NOMO-1 treated with dmso at 0.1 percent for 144 hours (cell line): ENCODE data around the gene TOMM22.
A peak's percentile ranks its signal among the peaks of the same experiment; 100 is the strongest.

Source experiments
- DNase-seq: peaks from one replicate; lab custom pipeline; 2025; ENCODE audit not compliant: unreplicated experiment; lab: John Stamatoyannopoulos, UW

TOMM22 gene

DNA sequence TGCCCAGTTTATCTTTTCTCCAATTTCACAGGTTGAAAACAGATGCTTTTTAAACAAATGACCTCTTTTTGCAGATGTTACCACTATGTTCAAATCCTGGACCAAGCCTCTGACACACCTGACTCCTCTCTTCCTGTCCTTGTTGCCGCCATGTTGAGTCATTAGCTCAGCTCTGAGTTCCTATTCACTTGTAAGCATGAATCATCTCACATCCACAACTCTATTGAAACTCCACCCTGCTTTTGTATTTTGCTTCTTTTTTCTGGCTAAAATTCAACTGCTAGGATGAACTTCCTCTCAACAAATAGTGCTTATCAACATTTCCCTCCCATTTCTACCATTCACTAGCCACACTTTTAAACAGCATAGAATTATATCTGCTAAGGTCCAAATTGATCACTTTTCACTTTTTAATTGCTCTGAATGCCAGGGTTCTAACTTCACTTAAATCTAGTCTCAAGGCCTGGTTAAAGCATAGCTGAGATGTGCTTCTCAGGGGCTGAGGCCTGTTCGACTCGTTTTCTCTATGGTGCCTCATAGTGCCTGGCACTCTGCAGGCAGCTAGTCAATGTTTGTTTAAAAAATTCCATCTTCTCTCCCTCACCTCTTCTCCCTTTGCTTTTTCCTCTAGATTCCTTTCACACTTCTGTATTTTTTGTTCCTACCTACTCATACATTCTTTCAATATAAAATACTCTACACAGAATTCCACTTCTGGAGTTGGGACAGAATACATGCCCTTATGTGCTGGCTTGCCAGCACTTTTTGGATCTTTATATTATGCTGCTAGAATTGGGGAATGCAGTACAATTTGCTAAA lies 15.1 kb downstream of the TOMM22 start:
- DNase-seq: no peak

DNA sequence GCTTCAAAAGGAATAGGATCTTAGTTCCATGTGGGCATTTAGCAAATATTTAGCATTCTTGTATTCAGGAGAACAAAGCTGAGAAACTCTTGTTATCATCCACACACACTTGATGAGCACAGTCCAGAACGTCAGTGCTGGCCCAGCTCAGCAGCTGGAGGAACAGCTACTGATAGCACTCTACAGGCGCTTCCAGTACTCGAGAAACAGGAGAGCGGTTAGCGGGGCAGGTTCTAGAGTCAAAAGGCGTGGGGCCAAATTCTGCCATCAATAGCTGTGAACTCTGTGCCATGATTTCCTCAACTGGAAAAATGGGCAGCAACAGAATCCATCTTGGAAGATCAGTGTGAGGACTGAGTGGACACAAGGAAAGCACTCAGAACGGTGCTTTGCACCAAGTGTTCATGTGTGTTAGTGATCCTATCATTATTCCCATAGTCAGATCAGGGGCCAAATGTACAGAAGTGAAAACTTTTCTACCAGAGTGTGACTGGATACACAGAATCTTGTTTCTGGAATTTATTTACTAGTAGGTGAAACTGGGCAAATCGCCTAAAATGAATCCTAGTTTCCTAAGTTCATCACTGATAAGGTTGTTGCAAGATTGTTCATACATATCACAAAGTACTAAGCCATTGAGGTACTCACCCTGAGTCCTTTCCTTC lies 15.8 kb downstream of the TOMM22 start:
- no peak for DNase-seq

DNA sequence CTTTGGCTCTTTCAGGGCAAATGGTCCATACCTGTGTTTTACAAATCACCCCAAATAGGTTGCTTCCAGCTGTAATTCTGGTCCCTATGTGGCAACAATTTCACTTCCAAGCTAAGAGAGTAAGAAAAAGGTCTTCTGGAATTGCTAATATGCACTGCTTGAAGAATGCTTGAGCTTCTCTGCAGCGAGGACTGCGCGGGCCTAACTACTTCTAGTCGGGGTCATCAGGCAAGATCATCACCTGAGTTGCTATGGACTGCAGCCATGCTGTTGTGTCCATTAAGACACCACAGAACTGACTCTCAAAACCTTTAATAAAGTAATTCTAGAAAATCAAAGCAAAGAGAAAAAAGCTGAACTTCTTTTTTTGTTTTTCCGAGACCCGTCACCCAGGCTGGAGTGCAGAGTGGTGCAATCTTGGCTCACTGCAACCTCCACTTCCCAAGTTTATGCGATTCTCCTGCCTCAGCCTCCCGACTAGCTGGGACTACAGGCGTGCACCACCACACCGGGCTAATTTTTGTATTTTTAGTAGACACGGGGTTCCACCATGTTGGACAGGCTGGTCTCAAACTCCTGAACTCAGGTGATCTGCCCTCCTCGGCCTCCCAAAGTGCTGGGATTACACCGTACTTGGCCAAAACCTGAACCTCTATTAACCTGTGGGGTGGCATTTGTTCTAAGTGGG lies 16.8 kb downstream of the TOMM22 start:
- DNase-seq: no peak

DNA sequence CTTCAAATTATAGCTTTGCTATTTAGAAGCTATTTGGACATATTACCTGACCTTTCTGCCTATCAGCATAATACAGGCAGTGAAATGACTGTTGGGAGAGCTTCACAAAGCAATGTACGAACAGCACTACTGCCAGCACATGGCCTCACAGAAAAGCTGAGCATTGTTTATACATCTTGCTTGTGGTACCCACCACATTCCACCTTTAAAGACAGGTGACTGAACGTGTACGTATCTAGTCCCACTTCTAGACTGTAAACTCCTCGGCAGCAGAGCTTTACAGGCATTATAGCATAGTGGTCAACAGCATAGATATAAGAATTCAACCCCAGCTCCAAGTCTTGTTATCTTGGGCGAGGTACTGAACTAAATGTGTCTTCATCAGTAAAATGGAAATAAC lies 17.4 kb downstream of the TOMM22 start:
- no peak for DNase-seq

DNA sequence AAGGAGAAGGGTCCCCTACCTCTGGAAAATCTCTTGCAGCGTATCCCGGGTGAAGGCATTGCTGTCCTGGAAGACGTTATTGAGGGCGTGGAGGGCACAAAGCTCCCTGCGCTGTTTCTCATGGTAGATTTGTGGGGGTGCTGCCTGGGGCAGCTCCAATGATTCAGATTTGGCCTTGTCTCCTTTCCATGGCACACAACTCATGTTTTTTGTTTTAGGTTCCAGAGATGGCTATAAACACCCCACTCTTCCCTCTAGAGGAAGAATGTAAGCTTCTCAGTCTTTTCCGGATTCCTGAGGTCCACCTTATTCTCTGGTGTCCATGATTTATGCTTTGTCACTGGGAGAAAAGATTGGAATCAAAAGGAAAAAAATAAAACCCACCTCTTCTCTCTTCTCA lies 18.0 kb downstream of the TOMM22 start:
- no peak for DNase-seq

DNA sequence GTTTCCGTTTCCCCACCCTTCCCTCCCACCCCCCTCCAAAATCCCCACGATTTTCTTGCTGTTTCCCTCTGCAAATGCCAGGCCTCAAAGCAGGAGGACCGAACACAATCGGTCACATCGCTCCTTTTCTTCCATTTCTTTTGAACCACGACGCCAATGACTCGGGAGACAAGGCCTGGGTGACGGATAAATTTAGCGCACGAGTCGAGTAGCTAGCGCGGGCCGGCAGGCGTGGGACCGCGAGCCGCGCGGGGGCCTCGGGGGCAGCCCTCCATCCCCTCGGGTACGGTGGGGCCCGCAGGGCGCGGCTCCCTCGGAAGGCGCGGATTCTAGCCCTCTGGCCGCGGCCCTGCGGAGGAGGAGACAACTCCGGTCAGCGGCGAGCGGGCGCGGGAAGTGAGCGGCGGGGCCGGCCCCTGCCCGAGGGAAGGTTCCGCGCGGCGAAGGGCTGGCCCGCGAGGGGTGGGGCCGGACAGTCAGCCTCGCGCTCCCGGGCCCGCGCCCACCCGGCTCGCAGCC lies 18.6 kb downstream of the TOMM22 start:
- DNase-seq: peak; percentile 31

DNA sequence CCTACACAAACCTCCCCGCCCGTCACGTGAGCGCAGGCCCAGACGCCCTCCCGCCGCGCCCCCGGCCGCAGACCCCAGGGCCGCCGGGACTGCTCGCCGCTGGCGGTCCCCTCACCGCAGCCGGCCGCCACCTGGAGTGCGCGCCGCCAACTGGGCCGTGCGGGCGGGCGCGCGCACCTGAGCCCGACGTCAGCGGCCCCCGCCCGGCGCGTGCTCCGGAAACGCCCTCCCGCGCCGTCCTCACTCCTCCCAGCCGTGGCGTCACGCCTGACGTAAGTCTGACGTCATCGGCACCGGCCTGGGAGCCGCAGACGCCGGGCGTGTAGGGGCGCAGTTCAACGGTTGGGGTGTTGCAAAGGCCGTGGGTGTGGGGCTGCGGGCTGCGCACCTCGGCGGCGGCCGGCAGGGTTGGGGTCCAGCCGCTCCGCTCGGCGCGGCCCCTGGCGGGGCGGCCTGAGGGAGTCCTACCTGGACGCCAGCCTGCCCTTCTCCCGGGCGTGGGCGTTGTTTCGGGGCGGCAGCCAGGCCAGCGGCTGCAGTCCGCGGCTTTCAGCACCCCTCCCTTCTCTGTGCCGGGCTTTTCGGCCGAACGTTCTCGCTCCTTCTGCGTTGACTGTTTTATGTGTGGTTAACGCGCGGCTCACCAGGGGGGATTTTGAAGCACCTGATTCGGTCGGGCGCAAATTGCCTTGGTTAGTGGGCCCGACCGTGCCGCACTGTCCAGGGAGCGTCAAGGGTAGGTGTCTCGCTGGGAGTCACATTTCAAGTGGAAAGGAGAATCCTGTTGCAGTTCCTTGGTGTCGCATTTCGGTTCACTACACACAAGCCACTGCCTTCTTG lies 19.3 kb downstream of the TOMM22 start, which contains the start of gene JOSD1:
TSS of gene JOSD1 (minus strand) at position 155 of the 840 bp plus-strand sequence. CDS start 956 bp downstream, outside the sequence.
- peak; percentile 82 for DNase-seq

DNA sequence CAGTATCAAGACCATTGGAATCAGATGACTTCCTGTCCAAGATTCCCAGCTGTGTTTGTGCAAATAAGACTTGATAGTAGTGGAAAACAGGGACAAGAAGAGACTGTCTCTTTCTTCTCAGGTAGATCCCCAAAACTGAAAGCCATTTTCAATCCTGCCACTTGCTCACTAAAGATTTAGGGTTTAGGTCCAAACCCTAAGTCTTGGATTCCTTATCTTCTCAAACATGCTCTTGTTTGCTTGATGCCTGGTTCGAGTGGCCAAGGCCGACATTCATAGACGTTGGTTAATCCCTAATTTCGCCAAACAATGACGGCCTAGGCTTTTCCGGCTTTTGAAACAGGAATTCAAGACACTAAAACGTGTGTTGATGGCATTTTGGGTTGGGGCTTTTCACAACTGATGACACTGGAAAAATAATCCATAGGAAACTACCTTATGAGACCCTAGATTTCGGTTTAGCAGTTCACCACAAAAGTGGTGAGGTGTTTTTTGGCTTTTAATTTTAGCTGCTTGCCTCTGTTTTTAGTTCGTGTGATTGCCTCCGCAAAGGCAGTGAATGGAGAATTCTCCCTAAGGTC lies 23.0 kb downstream of the TOMM22 start:
- no peak for DNase-seq

DNA sequence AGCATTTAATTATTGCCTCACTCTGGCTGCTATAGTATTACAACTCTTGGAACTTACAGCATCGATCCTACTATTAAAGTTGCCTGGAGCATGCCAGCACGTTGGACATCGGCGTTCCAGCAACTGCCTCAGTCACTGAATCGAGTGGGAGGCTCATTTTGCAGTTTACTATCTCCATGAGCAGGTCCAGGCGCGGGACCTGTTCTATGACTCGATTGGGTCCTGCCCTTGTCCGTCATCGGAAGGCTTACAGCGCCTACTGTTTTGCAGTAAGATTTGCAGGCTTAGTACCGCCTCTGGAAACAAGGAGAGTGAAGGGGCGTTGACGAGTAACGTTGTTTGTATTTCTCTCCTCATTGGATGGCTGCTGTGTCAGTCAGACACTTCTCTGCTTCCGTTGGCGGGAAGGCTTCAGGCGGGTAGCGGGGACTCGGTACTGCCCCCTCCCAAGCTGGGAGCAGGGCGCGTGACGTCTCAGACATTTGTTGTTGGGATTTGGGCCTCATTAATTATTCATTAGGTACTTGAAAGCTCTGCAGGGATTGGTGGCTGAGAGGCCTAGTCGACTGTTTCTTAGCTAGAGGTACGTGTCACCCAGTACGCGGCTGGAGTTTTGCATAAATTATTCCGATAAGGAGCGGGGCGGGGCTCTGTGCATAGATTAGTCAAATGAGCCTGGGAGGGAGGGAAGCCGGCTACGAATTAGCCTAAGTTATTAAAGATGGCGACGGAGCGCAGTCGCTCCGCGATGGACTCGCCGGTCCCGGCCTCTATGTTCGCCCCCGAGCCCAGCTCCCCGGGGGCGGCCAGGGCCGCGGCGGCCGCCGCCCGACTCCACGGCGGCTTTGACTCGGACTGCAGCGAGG lies 23.7 kb downstream of the TOMM22 start, which contains the start of gene GTPBP1:
TSS of gene GTPBP1 (plus strand) at position 710 of the 866 bp plus-strand sequence. CDS start at position 722, 12 bp downstream.
- peak; percentile 99 for DNase-seq

DNA sequence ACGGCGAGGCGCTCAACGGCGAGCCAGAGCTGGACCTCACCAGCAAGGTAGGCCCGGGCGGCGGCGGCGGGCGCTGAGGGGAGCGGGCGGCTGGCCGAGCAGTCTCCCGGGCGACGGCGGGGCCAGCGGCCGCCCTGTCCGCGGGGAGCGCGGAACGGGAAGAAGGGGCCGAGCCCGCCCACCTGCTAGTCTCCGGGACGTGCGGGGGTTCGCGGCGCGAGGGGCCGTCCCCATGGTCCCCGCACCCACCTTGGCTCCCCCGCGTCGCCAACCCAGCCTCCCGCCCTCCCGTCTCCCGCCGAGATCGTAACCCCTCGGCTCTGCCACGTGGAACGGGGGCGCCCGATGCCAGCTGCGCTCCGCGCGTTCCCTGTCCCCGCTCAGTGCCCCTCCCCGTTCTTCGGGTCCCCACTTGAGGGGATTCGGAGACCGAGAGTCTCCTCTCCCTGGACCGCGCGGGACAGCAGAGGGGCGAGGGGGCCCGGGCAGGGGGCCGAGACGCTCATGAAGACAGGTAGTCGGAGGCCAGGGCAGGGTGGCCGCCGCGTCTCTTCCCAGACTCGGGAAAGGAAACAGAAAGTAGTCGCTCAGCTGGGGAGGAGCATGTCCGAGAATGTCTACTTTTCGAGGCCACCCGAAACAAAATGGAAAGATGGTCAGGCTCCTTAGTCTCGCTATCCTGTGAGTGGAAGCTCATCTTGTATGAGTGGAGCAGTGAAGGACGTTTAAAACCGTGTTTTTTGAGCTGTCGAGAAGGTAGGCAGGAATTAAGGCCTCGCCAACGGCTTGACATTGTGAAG lies 24.5 kb downstream of the TOMM22 start:
- no peak for DNase-seq

DNA sequence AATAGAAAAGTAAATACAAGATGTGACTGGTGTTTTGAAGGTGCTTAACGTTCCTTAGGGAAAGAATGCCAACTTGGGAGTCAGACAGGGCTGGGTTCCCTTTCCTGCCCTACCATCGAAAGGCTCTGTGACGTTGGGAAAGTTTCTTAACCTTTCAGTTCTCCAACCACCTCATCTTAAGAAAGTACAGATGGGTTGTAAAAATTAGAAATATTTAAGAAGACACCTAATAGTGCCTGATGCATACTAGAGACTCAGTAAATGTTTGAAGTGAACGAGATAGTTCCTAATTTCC lies 25.1 kb downstream of the TOMM22 start:
- no peak for DNase-seq

DNA sequence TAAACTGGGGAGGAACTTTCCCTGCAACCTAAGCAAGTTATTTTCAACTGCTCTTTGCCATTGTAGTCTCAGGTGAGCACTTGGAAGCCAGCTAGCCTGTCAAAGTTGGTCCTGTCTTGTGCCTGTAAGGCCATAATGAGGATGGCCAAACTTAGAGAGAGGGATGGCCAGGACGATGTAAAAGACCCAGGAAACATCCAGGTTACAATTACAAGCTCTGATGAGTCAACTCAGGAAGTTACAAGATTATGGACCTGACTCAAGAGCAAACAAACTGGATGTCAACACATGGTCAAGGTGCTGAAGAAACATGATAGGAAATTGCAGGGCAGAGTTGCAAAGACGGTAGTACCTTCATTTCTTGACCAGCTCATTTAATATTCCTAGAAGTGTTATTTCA lies 25.6 kb downstream of the TOMM22 start:
- no peak for DNase-seq

DNA sequence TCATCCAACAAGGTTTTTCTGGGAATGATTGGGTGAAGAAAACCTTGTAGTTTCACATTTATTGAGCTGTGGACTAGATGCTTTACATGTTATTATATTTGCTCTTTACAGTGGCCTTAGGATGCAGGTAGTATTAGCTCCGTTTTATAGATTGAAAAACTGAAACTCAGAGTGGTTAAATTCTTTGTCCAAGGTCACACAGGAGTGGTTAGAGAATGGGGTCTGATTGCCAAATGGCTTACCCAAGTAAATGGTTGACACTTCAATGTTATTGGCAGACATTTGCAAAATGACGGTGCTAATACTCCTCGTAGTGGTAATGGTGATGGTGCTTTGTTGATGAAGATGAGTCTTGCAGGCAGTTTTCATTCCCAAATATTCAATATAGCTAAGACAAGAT lies 26.2 kb downstream of the TOMM22 start:
- DNase-seq: no peak

DNA sequence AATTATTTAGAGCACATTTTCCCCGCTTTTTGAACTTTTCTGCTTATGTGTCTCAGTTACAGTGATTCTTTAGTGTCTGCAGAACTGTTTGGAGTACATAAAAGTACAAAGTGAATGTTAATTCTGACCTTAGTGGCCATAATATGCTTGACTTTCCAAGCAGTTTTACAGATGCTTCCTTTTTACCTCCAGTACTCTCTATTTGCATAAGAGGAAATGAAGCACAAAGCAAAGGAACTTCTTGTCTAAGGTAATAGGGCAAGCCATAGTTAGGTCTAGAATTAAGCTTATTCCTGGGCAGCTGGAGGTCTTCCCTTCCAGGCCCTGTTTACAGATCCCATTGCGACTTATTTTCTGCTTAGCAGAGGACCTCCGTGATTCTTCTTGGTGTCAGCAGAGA lies 27.5 kb downstream of the TOMM22 start:
- no peak for DNase-seq

DNA sequence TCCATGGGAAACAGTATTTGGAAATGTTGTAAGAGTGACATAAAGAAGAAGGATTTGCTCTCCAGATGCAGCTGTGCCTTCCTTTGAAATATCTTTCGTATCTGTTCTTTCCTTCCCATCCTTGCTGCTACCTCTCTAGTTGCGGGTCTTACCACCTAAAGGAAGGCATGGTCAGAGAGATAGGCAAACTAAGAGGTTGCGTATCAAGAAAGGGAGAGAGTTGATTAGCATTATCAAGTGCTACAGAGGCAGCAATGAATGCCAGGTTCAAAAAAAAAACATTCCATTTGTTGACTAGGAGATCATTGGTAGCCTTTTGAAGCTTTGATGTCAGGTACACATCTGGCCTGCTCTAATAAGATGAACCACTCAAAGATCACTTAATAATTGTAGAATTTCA lies 28.6 kb downstream of the TOMM22 start:
- DNase-seq: no peak

DNA sequence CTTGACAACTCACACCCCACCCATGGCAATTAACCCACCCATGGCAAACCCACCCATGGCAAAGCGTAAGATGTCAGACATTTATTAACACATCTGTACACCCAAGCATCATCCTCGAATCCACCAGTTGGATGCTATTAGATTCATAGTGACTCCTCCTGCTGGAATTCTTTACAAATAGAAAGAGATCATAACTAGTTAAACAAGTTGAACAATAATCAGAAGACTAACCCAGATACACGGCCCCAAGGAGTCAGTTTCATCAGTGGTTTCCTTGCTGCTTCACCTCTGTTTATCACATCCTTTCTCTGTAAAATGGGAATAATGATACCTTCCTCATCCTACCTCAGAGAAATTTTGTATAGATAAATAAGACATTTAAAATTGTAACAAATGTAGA lies 29.1 kb downstream of the TOMM22 start:
- no peak for DNase-seq

DNA sequence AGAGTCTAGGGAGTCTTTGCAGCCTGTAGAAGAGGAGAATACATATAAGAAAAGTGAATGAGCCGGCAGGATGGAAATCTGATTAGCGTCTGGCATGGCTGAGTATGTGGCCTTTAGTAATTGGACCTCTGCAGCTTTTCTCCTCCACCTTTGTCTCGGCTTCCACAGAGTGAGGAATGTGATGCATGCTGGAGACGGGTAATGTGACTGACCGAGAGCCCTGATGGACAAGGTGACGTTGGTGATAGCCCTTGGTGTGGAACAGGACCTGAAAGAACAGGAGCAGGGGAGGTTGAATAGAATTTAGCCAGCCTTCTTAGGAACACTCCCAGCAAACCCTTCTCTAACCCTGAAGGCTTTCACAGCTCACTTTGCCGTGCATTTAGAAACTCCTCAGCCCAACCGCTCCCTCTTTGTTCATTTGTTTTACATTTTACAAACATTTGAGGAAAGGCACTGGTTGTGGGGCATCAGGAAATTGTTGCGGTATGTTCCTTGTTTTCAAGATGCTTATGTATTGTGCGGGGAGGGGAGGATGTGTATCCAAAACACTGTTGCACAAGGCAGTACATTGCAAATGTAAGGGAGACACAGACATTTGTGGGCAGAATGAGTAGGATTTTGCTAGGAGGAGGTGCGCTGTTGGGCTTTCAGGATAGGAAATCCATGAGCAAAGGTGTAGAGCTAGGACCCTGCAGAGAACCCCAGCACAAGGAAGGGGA lies 30.9 kb downstream of the TOMM22 start:
- no peak for DNase-seq

DNA sequence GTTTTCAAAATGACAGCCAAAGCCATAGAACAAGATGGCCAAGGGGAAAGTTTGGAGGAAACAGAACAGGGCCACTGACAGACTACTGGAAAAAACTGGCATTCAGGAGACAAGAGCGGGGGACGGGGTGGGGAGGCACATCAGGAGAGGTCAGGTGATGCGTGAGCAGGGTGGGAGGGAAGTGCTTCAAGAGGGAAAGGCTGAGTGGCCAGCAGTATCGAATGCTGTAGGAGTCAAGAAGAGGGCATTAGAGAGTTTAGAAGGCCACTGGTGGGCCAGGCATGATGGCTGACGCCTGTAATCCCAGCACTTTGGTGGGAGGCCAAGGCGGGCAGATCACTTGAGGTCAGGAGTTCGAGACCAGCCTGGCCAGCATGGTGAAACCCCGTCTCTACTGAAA lies 32.2 kb downstream of the TOMM22 start:
- DNase-seq: no peak
